ENCODE results near the gene GNGT1. TPM values are rescaled to one million over a fixed set of nuclear protein-coding genes. Genes with fewer than 3 reads are reported as not detected.

GNGT1 gene
- total RNA-seq, 1 donor from 2014 or later = 0.65 TPM

- Mint-ChIP-seq H3K4me1 (no peaks in the 10 kb centered on the region), H3K36me3 (ENCODE audit: low read depth) (no peaks in the 10 kb centered on the region), H3K9me3 (no peaks in the 10 kb centered on the region), H3K27me3 (ENCODE audit: low read depth) (no peaks in the 10 kb centered on the region), H3K4me3 (no peak overlapping the region), H3K27ac (ENCODE audit: unreplicated experiment) (no peak overlapping the region)
- no peak for TF ChIP-seq CTCF (conservative IDR thresholded peaks at IDR 0.05)
- no peak for DNase-seq (ENCODE audit: low read depth, low spot score)
Observed at GRCh38 chr7:93945756-93946535, 39.6 kb downstream of the GNGT1 start.

DNA sequence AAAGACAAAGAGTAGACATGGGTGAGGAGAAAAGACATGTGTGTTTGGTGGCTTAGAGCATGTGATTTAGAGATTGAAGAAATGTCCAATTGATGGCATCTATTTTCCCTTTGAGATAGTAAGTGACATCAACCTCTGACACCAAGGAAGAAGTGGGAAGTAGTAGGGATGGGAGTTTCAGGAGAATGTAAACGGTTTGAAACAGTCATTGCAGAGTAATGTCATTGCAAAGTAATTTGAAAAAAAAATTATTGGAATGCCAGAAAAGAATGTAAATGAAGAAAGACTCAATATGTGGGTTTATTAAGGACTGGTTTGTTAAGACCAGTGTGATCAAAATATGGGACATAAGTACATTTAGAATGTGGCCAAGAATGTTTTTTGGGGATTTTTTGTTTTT, 41.7 kb downstream of the GNGT1 start:
- no peaks in the 10 kb centered on the region for H3K36me3 Mint-ChIP-seq (ENCODE audit: low read depth)
- no peak for DNase-seq (ENCODE audit: low read depth, low spot score)
- H3K27me3 Mint-ChIP-seq (ENCODE audit: low read depth) = no peaks in the 10 kb centered on the region
- no peak overlapping the region for H3K4me3 Mint-ChIP-seq
- no peaks in the 10 kb centered on the region for H3K4me1 Mint-ChIP-seq
- no peak overlapping the region for H3K27ac Mint-ChIP-seq (ENCODE audit: unreplicated experiment)
- no peaks in the 10 kb centered on the region for H3K9me3 Mint-ChIP-seq
- no peak for TF ChIP-seq CTCF (conservative IDR thresholded peaks at IDR 0.05)

DNA sequence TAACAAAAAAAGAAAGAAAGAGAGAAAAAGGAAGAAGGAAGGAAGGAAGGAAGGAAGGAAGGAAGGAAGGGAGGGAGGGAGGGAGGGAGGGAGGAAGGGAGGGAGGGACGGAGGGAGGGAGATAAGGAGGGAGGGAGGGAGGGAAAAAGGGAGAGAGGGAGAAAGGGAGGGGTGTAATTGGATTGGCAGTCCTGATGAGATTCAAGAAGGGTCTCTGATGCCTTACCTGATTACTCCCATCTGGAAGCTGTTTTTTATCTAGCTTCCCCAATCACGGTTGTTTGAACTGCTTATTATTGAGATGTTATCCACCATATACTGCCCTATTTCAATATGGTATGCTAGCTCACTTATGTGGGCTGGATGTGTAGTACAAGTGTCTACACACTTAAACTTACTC, 42.5 kb downstream of the GNGT1 start:
- H3K27me3 Mint-ChIP-seq (ENCODE audit: low read depth) = no peaks in the 10 kb centered on the region
- H3K36me3 Mint-ChIP-seq (ENCODE audit: low read depth) = no peaks in the 10 kb centered on the region
- H3K4me3 Mint-ChIP-seq = no peak overlapping the region
- no peak for TF ChIP-seq CTCF (conservative IDR thresholded peaks at IDR 0.05)
- H3K4me1 Mint-ChIP-seq = no peaks in the 10 kb centered on the region
- H3K9me3 Mint-ChIP-seq = no peaks in the 10 kb centered on the region
- no peak for DNase-seq (ENCODE audit: low read depth, low spot score)
- H3K27ac Mint-ChIP-seq (ENCODE audit: unreplicated experiment) = no peak overlapping the region

DNA sequence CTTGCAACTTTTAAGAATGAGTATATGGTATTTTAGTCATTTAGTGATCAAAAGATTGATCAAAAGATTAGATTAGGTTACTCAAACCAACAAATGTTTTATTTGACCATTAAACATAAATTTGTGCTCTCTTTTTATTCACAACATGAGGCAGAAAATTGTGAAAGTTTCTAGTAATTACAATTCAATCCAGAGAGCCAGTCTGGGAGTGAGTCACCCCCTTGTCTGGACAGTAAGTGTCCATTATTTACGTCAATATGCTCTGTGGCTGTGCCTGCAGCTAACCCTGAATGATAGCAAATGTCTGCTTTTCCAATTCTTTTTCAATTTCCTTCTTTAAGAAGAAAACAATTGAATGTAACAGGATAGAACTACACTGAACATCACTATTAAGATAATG, 43.1 kb downstream of the GNGT1 start:
- Mint-ChIP-seq H3K27ac (ENCODE audit: unreplicated experiment) (no peak overlapping the region), H3K4me1 (no peaks in the 10 kb centered on the region), H3K27me3 (ENCODE audit: low read depth) (no peaks in the 10 kb centered on the region), H3K36me3 (ENCODE audit: low read depth) (no peaks in the 10 kb centered on the region), H3K9me3 (no peaks in the 10 kb centered on the region), H3K4me3 (no peak overlapping the region)
- no peak for DNase-seq (ENCODE audit: low read depth, low spot score)
- TF ChIP-seq CTCF (conservative IDR thresholded peaks at IDR 0.05) = no peak

GRCh38 chr7:93955304-93955703, 48.9 kb downstream of the GNGT1 start:
- no peak overlapping the region for H3K4me3 Mint-ChIP-seq
- TF ChIP-seq CTCF (conservative IDR thresholded peaks at IDR 0.05) = no peak
- no peaks in the 10 kb centered on the region for H3K9me3 Mint-ChIP-seq
- no peaks in the 10 kb centered on the region for H3K36me3 Mint-ChIP-seq (ENCODE audit: low read depth)
- no peak overlapping the region for H3K27ac Mint-ChIP-seq (ENCODE audit: unreplicated experiment)
- H3K4me1 Mint-ChIP-seq = no peaks in the 10 kb centered on the region
- no peak for DNase-seq (ENCODE audit: low read depth, low spot score)
- no peaks in the 10 kb centered on the region for H3K27me3 Mint-ChIP-seq (ENCODE audit: low read depth)
